ENCODE results near the gene BSND. TPM values are rescaled to one million over a fixed set of nuclear protein-coding genes. Genes with fewer than 3 reads are reported as not detected.

BSND gene
- total and polyA plus RNA-seq, 4 donors = 0.06 TPM; not detected in 3

- H3K27ac ChIP-seq (ENCODE audit: low read depth, low read length) = no peak overlapping the region
- no peak for DNase-seq (ENCODE audit: low read depth in 4 of 6, low spot score in 6 of 6)
- WGBS (ENCODE audit: insufficient coverage) = 71% methylated on average over 4 of the region's 6 CpGs
- H3K4me3 ChIP-seq (ENCODE audit: low read depth, low read length) = no peak overlapping the region
- H3K27me3 ChIP-seq (ENCODE audit: control insufficient read depth, insufficient read depth, low read length) = peaks cover 23% of the 10 kb centered on the region
- H3K9me3 ChIP-seq (ENCODE audit: control insufficient read depth, insufficient read depth, low read length) = no peaks in the 10 kb centered on the region
- no peaks in the 10 kb centered on the region for H3K36me3 ChIP-seq (ENCODE audit: control insufficient read depth, insufficient read depth, low read length)
- H3K4me1 ChIP-seq (ENCODE audit: control insufficient read depth, insufficient read depth, low read length) = peaks cover 7% of the 10 kb centered on the region
These were observed 35.9 kb downstream of the BSND start for GRCh38 chr1:55034476-55035133.

DNA sequence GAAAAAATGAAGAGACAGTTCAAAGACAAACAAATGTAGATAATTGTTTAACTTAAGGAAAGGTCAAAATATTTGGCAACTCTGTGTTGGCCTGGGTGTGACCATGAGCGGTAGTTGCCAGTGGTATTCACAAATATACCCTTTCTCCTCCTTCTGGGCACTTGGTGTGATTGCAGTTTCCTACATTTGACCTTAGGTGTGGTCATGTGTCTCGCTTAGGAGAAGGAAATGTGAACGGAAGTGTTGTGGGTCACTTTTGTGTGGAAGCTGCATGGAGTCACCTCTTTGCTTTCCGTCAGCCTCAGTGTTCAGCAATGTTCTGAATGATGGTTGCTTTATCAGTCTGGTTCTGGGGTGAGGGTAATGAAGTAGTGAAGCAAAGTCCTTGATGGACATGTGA, 37.2 kb downstream of the BSND start:
- WGBS (ENCODE audit: insufficient coverage) = 77% methylated on average over 3 of the region's 4 CpGs

GRCh38 chr1:55037733-55038551, 39.2 kb downstream of the BSND start:
- H3K27me3 ChIP-seq (ENCODE audit: control insufficient read depth, insufficient read depth, low read length) = peaks cover 44% of the 10 kb centered on the region
- H3K4me3 ChIP-seq (ENCODE audit: low read depth, low read length) = no peak overlapping the region
- H3K27ac ChIP-seq (ENCODE audit: low read depth, low read length) = no peak overlapping the region
- peaks cover 19% of the 10 kb centered on the region for H3K4me1 ChIP-seq (ENCODE audit: control insufficient read depth, insufficient read depth, low read length)
- H3K9me3 ChIP-seq (ENCODE audit: control insufficient read depth, insufficient read depth, low read length) = no peaks in the 10 kb centered on the region
- WGBS (ENCODE audit: insufficient coverage) = 98% methylated on average over 8 of the region's 8 CpGs
- no peak for DNase-seq (ENCODE audit: low read depth in 4 of 6, low spot score in 6 of 6)
- no peaks in the 10 kb centered on the region for H3K36me3 ChIP-seq (ENCODE audit: control insufficient read depth, insufficient read depth, low read length)

More for the DNA sequence above, 37.2 kb downstream of the BSND start:
- no peak overlapping the region for H3K27ac ChIP-seq (ENCODE audit: low read depth, low read length)
- no peaks in the 10 kb centered on the region for H3K9me3 ChIP-seq (ENCODE audit: control insufficient read depth, insufficient read depth, low read length)
- peaks cover 19% of the 10 kb centered on the region for H3K4me1 ChIP-seq (ENCODE audit: control insufficient read depth, insufficient read depth, low read length)
- H3K4me3 ChIP-seq (ENCODE audit: low read depth, low read length) = no peak overlapping the region
- no peaks in the 10 kb centered on the region for H3K36me3 ChIP-seq (ENCODE audit: control insufficient read depth, insufficient read depth, low read length)
- DNase-seq (ENCODE audit: low read depth in 4 of 6, low spot score in 6 of 6) = no peak
- H3K27me3 ChIP-seq (ENCODE audit: control insufficient read depth, insufficient read depth, low read length) = peaks cover 36% of the 10 kb centered on the region

- H3K4me1 ChIP-seq (ENCODE audit: control insufficient read depth, insufficient read depth, low read length) = peaks cover 19% of the 10 kb centered on the region
- H3K27ac ChIP-seq (ENCODE audit: low read depth, low read length) = no peak overlapping the region
- no peaks in the 10 kb centered on the region for H3K36me3 ChIP-seq (ENCODE audit: control insufficient read depth, insufficient read depth, low read length)
- H3K4me3 ChIP-seq (ENCODE audit: low read depth, low read length) = no peak overlapping the region
- no peaks in the 10 kb centered on the region for H3K9me3 ChIP-seq (ENCODE audit: control insufficient read depth, insufficient read depth, low read length)
- WGBS (ENCODE audit: insufficient coverage) = 67% methylated on average over 3 of the region's 3 CpGs
- peaks cover 44% of the 10 kb centered on the region for H3K27me3 ChIP-seq (ENCODE audit: control insufficient read depth, insufficient read depth, low read length)
- no peak for DNase-seq (ENCODE audit: low read depth in 4 of 6, low spot score in 6 of 6)
These were observed 39.8 kb downstream of the BSND start for GRCh38 chr1:55038552-55038838.

DNA sequence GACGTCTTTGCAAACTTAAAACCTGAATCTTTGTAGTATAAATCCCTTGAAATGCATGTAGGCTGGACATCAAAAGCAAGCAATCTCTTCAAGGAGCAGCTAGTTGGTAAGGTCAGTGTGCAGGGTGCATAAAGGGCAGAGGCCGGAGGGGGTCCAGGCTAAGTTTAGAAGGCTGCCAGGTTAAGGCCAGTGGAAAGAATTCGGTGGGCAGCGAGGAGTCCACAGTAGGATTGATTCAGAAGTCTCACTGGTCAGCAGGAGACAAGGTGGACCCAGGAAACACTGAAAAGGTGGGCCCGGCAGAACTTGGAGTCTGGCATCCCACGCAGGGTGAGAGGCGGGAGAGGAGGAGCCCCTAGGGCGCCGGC, 40.2 kb downstream of the BSND start:
- no peak for DNase-seq (ENCODE audit: low read depth in 4 of 6, low spot score in 6 of 6)

GRCh38 chr1:55039342-55040082, 40.8 kb downstream of the BSND start, which contains the start of gene PCSK9:
Gene PCSK9 (plus strand): TSS chr1:55039548. CDS start chr1:55039838, 290 bp downstream.
- peak within 1 kb of the TSS; percentile 16 for H3K4me3 ChIP-seq (ENCODE audit: low read depth, low read length)
- 1% methylated on average over 63 of the region's 67 CpGs for WGBS (ENCODE audit: insufficient coverage)
- no peaks in the 10 kb centered on the region for H3K36me3 ChIP-seq (ENCODE audit: control insufficient read depth, insufficient read depth, low read length)
- no peaks in the 10 kb centered on the region for H3K9me3 ChIP-seq (ENCODE audit: control insufficient read depth, insufficient read depth, low read length)
- H3K27ac ChIP-seq (ENCODE audit: low read depth, low read length) = no peak within 1 kb of the TSS
- DNase-seq (ENCODE audit: low read depth in 4 of 6, low spot score in 6 of 6) = peak in 2 of 6 donors; percentile 62 to 63
- H3K27me3 ChIP-seq (ENCODE audit: control insufficient read depth, insufficient read depth, low read length) = peaks cover 44% of the 10 kb centered on the region
- peaks cover 19% of the 10 kb centered on the region for H3K4me1 ChIP-seq (ENCODE audit: control insufficient read depth, insufficient read depth, low read length)

More for the DNA sequence above, 40.2 kb downstream of the BSND start:
- Histone ChIP-seq H3K9me3 (ENCODE audit: control insufficient read depth, insufficient read depth, low read length) (no peaks in the 10 kb centered on the region), H3K4me1 (ENCODE audit: control insufficient read depth, insufficient read depth, low read length) (peaks cover 19% of the 10 kb centered on the region), H3K36me3 (ENCODE audit: control insufficient read depth, insufficient read depth, low read length) (no peaks in the 10 kb centered on the region), H3K27ac (ENCODE audit: low read depth, low read length) (no peak overlapping the region), H3K4me3 (ENCODE audit: low read depth, low read length) (no peak overlapping the region), H3K27me3 (ENCODE audit: control insufficient read depth, insufficient read depth, low read length) (peaks cover 44% of the 10 kb centered on the region)
- WGBS (ENCODE audit: insufficient coverage) = 29% methylated on average over 8 of the region's 9 CpGs

DNA sequence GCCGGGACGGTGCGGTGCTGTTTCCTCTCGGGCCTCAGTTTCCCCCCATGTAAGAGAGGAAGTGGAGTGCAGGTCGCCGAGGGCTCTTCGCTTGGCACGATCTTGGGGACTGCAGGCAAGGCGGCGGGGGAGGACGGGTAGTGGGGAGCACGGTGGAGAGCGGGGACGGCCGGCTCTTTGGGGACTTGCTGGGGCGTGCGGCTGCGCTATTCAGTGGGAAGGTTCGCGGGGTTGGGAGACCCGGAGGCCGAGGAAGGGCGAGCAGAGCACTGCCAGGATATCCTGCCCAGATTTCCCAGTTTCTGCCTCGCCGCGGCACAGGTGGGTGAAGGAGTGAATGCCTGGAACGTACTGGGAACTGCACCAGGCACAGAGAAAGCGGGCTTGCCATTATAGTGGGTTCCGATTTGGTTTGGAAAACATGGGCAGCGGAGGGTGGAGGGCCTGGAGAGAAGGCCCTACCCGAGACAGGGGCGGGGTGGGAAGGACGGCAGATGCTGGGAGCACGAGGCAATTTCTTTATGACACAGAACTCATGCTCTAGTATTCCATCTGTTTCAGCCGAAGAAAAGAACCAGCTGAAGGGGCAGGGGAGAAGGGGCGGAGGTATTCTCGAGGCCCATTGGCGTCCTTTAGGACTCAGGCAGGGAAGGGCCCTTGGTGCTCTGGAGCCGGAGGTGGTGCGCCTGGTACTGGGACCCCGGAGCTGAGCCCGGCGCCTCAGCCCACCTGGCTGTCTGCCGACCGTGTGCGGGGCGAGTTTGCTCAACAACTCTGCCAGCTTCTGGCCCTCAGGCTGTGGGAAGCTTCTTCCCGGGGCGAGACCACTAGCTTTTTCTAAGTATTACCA, 41.6 kb downstream of the BSND start:
- Histone ChIP-seq H3K27ac (ENCODE audit: low read depth, low read length) (no peak overlapping the region), H3K27me3 (ENCODE audit: control insufficient read depth, insufficient read depth, low read length) (peaks cover 44% of the 10 kb centered on the region), H3K9me3 (ENCODE audit: control insufficient read depth, insufficient read depth, low read length) (no peaks in the 10 kb centered on the region), H3K4me1 (ENCODE audit: control insufficient read depth, insufficient read depth, low read length) (peaks cover 19% of the 10 kb centered on the region), H3K36me3 (ENCODE audit: control insufficient read depth, insufficient read depth, low read length) (no peaks in the 10 kb centered on the region), H3K4me3 (ENCODE audit: low read depth, low read length) (peak overlapping the region; percentile 16)
- DNase-seq (ENCODE audit: low read depth in 4 of 6, low spot score in 6 of 6) = peak in 1 of 6 donors; percentile 40
- 12% methylated on average over 48 of the region's 49 CpGs for WGBS (ENCODE audit: insufficient coverage)

DNA sequence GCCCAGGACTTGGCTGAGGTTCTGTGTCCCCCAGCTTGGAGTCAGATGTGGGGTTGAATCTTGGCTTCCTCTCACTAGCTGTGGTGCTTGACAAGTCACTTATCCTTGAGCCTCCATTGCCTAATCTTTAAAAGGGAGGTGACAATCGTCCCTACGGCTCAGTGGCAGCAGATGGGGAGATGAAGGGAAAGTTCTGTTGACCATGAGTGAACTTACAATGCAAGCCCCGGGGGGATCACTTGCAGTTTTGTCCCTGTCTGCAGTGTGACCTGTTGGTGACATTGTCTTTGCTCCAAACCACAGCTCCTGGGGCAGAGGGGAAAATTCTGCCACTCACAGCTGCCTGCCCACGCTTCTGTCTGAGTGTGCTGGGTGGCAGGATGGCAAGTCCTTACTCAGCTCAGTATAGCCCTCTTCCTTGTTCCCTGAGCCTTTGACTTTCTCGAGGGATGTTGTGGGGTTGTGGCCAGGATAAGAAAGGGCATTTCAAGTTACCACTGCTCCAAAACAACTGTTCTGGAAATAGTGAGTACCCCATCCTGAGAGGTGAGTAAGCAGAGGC, 42.3 kb downstream of the BSND start:
- no peaks in the 10 kb centered on the region for H3K9me3 ChIP-seq (ENCODE audit: control insufficient read depth, insufficient read depth, low read length)
- no peak for DNase-seq (ENCODE audit: low read depth in 4 of 6, low spot score in 6 of 6)
- H3K27ac ChIP-seq (ENCODE audit: low read depth, low read length) = no peak overlapping the region
- WGBS (ENCODE audit: insufficient coverage) = 59% methylated on average over 4 of the region's 5 CpGs
- H3K4me3 ChIP-seq (ENCODE audit: low read depth, low read length) = no peak overlapping the region
- H3K36me3 ChIP-seq (ENCODE audit: control insufficient read depth, insufficient read depth, low read length) = no peaks in the 10 kb centered on the region
- H3K27me3 ChIP-seq (ENCODE audit: control insufficient read depth, insufficient read depth, low read length) = peaks cover 44% of the 10 kb centered on the region
- H3K4me1 ChIP-seq (ENCODE audit: control insufficient read depth, insufficient read depth, low read length) = peaks cover 19% of the 10 kb centered on the region

DNA sequence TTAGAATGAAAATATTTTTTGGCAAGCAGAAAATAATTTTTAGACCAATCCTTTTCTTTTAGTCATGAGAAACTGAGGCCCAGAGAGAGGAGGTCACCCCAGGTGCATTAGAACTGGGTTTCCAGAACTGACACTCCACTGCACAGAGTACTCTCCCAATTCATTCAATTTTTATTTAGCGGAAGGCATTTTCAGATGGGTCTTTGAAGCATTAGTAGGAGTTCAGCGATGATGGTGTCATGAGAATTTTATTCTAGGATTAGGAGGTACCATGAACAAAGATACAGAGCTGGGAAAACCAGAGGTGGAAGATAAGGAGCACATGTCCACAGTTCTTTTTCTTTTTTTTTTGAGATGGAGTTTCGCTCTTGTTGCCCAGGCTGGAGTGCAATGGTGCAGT, 42.9 kb downstream of the BSND start:
- peaks cover 44% of the 10 kb centered on the region for H3K27me3 ChIP-seq (ENCODE audit: control insufficient read depth, insufficient read depth, low read length)
- H3K9me3 ChIP-seq (ENCODE audit: control insufficient read depth, insufficient read depth, low read length) = no peaks in the 10 kb centered on the region
- no peak overlapping the region for H3K27ac ChIP-seq (ENCODE audit: low read depth, low read length)
- no peaks in the 10 kb centered on the region for H3K36me3 ChIP-seq (ENCODE audit: control insufficient read depth, insufficient read depth, low read length)
- H3K4me3 ChIP-seq (ENCODE audit: low read depth, low read length) = no peak overlapping the region
- peaks cover 19% of the 10 kb centered on the region for H3K4me1 ChIP-seq (ENCODE audit: control insufficient read depth, insufficient read depth, low read length)
- WGBS (ENCODE audit: insufficient coverage) = 75% methylated on average over 2 of the region's 3 CpGs
- DNase-seq (ENCODE audit: low read depth in 4 of 6, low spot score in 6 of 6) = no peak
